Measurements from ENCODE around the gene COL27A1.

COL27A1 gene

DNA sequence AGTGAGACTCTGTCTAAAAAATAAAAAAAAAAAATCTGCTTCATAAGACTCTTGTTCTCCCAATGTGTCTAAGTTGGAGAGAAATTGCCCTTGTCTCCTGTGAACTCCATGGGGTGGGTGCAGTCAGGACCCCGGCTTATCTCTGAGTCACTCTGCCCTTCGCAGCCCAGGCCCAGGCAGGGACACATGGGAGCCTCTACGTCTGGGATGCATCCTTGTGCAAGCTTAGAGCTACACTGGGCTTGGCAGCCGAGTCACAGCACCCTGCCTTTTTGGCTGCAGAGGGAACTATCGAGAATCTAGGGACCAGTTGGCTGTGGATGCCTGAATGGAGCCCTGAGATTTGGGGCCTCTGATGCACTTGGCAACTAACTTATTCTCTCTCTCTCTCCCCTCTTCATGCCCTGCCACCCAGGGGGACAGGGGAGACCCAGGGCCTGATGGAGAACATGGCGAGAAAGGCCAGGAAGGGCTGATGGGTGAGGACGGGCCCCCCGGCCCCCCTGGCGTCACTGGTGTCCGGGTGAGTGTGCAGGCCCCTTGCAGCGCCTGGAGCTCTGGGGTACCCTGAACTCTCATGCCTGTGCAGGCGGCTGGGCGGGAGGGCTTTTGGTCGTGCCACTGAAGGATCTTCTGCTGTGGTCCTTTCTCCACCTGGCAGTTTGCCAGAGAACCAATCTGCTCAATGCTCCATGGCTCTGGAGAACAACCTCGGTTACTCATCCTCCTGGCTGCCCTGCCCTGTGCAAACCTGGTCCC lies 120.1 kb downstream of the COL27A1 start:
- DNase-seq, result no peak

DNA sequence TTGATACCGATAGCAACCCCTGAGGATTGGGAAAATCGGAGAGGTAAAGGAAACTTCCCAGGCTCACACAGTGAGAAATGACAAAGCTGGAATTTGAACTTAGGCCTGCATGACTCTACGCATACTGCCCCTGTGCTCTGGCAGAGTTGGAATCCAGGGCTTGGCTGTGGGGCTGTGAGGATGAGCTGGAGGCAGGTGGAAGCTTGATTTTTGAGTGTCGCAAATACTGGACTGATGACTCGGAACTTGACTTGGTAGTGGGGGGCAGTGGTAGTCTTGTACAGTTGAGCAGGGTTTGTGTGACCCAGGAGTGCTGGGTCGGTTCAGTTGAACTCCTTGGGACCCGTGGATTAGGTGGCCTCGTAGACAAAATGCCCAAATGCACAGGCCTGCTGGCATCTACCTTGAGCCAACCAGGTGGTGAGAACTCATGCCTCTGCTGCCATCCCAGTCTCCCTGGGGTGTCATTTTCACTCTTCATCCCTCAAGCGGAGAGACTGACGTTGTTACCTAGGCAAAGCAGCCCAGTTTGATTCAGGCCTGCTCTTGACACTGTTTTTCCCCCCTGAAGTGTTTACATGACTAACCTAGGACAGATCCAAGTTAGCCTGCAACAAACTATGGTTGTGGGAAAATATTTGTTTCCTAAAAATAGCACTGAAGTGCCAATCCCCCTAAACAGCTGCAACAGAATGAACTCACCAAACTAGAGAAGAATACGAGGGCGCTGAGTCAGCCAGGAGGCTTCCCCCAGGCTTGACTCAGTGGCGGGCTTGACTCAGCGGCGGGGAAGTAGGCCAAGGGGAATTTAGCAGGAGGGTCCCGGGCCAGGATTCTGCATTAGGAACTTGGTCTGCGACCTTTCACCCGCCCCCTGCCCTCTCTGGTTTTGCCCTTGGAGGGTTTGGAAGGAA lies 121.8 kb downstream of the COL27A1 start:
- no peak for DNase-seq

DNA sequence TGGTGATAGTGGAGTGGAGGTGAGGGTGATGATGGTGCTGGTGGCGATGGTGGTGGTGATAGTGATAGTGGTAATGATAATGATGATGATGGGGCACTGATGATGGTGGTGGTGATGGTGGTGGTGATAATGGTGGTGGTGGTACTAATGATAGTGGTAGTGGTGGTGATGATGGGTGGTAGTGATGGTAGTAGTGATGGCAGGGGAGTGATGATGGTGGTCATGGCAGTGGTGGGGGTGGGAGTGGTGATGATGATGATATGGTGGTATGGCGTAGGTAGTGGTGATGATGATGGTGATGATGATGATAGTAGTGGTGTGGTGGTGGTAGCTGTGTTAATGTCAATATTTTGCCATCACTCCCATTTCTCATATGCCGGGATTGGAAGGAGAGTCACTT lies 123.0 kb downstream of the COL27A1 start:
- no peak for DNase-seq

DNA sequence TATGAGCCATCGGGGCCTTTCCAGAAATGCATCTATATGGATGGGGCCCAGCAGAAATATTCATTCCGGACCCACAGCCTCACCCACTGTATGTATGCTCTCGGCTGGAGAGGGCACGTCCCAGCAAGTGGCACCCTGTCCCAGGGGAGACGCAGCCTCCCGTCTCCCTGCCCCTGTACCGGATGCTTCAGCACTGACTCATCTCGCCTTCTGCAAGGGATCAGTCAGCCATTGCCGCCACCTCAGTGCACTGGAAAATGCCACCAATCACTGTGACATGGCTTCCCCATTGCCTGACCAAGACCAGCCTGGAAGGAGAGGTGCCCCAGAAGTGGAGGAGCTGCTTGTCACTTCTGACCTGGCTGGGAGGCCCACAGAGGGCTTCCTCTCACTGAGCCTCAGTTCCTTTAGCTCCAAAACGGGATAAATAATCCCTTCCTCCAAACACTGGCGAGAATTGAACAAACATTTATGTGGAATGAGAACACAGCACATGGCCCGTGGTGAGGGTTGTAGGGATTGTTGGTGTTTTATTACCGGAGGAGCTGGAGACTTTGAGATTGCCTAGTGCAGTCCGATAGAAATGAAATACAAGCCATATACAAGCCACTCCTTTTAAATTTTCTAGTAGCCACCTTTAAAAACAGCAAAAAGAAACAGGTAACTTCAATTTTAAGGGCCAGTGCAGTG lies 123.7 kb downstream of the COL27A1 start:
- DNase-seq, result no peak

DNA sequence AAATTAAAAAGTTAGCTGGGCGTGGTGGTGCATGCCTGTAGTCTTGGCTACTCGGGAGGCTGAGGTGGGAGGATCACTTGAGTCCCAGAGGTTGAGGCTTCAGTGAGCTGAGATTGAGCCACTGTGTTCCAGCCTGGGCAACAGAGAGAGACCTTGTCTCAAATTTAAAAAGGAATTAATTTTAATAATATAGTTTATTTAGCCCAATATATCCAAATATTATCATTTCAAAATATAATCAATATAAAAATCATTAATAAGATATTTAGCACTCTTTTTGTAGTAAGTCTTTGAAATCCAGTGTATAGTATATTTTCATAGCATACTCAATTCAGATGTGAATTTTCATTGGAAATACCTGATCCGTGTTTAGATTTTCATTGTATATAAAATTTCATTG lies 124.4 kb downstream of the COL27A1 start:
- no peak for DNase-seq

DNA sequence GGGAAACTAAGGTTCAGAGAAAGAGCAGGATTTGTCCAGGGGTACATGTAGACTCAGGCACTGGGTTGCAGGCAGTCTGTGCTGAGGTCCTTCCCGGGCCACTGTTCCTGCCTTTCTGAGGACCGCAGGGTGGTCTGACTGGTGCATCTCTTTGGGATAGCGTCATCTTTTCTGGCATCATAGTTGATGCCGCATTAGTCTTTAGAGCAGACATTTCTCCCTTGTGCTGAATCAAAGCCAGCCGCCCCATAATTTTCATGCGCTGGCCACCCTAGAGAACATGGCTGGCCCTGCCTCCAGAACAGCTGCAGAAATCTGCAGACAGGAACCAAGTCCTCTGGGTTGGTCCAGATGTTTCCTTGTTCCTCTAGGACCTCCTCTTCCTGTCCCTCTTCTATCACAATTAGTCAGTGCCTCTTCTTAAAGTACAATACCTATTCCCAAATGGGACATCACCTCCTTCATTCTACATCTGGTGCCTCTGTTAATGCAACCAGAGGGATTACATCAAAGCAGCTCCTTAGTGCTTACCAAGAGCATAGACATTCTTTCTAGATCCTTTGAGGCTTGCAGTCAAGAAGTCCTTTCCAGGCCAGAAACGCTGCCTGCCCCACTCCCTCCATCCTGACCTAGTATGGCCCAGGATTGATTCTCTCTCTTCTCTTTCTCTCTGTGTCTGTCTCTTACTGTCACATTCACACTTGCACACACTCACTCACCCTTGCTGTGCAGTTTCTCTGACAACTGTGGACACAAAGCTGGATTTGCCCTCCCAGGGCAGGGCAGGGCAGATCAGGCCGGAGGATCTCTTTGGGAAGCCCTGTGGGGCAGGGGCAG lies 125.5 kb downstream of the COL27A1 start:
- no peak for DNase-seq

DNA sequence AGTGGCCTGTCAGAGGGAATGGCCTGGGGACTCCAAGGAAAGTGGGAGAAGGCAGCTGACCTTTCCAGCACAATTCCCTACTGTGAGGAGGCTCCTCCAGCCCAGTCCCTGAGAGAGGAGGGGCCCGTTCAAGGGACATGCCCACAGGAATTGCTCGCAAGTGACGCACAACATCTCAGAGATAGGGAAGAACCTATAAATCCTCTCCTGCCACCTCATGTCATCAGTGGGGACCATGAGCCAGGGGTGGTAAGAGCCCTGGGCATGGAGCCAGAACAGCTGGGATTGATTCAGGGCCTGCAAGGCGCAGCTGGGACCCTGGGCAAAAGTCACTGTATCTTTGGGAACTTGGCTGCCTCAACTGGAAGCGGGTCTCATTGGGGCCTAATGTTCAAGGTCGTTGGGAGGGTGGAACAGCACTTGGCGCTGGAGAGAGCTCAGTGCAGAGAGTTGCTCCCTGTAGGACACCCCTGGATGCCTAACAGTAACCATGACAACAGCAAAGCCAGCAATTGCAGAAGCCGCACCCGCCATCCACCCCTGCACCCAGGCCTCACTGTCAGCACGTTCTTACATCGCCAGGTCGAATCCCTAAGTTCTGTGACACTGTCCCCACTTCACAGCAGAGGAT lies 126.3 kb downstream of the COL27A1 start:
- no peak for DNase-seq

DNA sequence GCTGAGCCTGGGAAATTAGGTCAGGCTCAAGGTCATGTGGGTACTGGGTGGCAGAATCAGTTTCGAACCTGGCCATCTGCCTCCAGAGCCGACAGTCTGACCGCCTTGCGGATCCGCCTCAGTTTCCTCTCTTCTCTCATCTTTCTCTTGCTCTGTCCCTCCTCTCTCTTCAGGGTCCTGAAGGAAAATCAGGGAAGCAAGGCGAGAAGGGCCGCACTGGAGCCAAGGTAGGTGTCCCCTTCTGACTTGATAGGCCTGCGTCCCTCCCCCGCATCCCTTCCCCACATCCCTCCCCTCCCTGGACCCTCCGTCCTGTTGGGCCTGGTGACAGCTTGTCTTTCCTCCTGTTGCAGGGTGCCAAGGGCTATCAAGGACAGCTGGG lies 126.8 kb downstream of the COL27A1 start:
- no peak for DNase-seq

DNA sequence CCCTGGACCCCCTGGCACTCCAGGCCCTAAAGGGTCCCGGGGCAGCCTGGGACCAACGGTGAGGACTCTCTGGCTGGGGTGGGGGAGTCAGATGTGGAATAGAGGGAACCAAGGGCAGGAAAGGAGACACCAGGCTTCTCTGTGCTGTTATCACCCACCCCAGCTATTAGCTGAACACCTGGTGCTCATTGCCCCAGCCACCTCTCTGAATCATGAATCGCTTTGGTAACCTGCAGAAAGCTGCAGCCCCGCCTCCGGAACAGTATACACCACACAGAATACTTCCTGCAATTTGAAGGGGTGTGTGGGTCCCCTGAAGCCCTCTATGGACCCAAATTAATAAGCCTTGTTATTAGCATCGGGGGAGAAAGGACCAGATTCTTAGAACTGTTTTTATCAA lies 127.2 kb downstream of the COL27A1 start:
- DNase-seq, result no peak

DNA sequence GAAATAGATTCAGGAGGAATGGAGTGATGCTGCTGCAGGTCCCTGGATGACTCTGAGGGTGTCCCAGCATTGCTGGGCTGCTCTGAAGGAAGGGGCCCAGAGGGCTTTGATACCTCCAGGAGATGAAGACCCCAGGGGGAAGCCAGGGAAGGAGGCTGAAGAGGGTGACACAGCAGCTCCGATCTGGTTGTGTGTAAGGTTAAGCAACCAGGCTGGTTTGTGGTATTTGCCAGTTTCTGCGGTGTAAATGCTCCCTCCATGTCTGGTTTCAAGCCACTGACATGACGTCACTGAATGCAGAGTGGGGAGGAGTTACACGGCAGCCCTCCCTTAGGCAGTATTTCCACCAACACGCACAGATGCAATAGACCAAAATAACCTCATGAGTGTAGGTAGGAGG lies 127.6 kb downstream of the COL27A1 start:
- DNase-seq, result no peak

DNA sequence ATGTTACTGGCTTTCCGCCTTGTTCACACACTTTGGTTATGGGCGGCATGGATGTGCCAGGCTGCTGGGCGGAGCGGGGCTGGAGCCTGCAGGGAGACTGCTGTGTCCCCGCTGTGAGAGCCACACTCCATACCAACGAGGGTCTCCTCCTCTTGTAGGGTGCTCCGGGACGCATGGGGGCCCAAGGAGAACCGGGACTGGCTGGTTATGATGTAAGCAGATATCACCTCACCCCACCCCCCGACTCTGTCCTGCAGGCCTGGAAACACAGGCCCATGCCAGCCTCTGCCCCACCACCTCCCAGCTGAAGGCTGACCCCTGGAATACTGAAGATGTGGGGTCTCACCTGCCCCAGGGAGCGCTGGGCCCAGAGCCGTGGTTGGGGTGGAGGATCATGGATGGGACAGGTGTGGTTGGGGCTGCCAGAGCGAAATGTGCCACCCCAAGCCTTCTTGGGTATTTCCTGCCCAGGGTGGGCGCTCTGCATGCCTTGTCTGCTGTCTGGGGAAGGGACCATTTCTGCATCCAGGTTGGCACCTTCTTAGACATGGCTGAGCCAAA lies 128.3 kb downstream of the COL27A1 start:
- no peak for DNase-seq

DNA sequence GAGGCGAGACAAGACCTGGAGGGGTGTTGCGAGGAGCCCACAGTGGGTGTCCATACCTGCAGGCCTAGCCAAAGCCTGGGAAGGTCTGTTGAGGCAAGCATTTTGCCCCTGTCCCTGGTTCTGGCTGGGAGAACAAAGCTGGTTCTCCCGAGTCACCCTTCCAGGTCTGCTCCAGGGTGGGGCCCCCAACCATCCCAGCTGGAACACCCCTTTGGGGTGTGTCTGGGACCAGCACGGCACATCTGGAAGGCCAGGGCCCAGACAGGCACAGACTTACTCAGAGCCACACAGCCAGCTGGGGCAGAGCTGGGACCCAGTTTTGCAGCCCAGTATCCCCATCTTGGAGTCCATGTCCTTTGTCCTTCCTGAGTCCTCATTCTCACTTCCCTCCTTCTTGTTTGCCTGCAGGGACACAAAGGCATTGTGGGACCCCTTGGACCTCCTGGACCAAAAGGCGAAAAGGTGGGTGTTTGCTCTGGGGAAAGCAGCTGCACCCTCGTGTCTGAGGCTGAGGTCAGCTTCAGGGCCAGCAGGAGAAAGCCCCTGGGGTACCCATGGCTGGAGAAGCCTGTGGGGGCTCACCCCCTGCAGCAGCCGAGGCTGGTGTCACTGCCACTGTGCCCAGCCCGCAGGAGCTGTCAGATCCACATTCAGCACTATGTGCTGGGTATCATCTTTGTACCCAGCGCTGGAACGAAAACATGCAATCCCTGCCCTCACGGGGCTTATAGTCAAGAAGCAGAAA lies 129.2 kb downstream of the COL27A1 start:
- DNase-seq, result no peak

DNA sequence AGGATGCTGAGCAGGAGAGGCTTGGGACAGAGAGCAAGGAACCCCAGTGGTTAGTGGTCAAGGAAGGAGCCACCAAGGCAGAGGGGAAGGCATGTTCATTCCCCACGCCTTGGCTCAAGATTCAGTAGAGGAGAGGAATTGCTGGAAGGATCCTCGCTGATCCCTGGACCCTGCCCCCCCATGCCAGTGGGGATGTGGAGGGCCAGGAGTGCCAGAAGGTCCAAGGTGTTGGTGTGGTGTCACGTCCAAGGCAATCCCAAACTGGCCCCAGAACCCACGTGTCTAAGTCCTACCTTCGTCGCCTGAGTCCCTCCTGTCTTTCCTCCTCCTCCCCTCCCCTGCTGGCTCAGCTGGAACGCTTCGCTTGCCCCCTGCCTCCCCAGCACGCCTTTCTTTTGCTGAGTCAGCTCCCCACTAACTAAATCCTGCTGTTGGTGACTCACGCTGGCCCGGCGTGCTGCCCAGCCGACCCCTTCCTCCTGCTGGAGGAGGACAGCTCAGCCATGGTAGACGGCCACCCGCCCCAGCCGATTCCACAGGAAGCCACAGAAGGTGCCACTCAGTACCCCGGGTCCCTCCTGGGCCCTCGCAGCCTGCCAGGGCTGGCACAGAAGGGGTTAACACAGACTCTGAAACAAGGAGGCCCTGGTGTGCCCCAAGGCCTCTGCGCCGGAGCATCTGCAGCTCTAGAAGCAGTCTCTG lies 130.0 kb downstream of the COL27A1 start:
- DNase-seq, result no peak

DNA sequence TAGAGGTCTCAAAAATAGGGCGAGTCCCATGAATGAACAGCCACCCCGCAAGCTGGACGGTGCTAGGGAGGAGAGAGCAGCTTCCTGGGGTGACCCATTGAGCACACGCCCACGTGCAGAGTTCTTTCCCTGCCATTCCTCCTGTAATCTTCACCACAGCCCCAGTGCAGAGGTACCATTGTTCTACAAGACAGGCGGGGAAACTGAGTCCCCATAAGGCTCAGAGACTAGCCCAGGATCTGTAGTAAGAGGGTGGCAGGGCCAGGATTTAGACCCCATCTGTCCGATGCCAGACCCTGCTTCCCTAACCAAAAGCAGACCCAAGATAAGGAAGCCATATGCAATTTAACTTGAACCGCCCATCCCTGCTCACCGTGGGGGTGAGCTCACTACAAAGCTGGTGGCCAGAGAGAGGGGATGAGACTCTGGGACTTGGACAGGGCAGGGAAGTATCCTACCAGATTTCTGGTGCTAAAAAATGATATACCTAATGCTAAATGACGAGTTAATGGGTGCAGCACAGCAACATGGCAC lies 130.9 kb downstream of the COL27A1 start:
- no peak for DNase-seq

DNA sequence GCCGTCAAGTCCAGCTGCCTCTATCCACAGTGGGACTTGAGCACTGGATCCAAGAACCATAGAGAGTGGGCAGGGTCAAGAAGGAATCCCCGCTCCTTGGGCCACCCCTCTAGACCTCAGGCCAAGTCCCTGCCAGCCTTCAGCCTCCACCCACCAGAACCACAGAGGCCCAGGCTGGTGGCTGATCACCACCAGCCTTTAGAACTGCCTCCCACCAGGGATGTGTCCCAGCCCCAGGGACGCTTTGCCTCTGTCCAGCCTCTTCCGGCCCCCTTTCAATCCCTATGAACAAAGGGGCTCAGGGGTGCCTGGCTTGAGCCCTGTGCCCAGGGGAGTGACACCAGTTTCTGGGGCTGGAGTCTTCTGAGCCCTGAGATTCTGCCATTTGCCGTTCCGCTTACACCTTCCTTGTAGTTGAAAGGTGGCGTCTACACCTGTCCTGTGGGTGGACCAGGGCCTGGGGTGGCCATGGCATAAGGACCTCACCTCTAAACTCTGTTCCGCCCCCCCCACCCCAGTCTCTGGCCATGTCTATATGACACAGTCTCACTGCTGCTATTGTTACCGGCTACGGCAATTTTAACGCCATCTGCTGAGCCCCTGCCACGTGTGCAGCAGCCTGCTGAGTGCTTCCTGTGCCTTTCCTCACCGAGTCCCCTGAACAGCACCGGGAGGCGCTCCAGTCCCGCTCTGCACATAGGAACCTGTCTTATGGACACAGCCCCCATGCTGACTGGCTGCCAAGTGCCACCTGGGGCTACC lies 131.8 kb downstream of the COL27A1 start:
- DNase-seq, result no peak

DNA sequence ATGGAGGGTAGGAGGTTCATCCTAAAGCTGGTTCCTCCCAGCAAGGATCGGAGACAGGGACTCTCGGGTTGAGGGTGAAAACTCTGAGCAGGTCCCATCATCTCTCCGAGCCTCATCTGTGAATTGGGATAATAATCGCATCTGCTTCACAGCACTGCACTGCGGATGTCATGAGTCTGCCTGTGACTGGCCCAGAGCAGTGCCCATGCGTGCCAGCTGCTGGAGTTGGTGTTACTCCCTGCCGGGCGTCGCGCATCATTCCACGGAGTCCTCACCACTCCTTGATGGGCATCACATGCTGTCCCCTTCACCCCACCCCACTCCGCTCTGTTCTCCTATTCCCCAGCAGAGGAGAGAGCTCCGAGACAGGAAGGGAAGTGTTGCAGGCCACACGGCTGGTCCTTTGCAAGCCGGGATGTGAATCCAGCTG lies 132.4 kb downstream of the COL27A1 start:
- no peak for DNase-seq

DNA sequence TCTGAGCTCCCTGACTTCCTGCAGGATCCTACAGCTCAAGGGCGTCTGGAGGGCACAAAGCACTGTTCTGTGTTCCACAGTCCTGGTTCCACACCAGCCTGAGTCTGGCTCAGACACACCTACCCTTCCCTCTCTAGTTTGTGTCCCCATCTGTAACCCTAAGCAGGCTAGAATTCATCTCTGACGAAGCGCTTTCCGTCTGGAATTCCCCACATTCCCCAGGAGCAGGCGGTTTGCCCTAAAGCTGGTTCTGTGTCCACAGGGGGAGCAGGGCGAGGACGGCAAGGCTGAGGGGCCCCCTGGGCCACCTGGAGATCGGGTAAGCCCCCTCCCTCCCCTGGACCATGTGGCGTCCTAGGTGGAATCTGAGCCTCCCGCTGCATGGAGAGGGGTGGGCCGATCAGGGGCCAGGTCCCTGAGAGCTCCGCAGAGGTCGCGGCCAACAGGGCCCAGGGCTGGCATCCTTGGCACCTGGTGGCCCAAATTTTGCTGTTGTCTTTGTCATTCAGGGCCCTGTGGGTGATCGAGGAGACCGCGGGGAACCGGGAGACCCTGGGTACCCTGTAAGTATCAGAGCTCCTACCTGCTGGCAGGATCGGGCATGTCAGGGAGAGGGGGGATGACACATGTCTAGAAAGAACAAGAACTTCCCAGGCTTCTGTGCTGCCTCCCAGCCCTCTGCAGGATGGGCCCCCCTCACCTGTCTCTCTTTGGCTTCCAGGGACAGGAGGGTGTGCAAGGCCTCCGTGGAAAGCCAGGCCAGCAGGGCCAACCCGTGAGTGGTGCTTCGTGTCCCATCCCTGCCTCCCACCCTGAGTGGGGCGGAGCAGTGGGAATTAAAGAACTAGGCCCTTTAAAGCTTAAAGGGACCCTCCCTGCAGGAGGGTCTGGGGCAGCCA lies 133.1 kb downstream of the COL27A1 start:
- DNase-seq, result no peak

DNA sequence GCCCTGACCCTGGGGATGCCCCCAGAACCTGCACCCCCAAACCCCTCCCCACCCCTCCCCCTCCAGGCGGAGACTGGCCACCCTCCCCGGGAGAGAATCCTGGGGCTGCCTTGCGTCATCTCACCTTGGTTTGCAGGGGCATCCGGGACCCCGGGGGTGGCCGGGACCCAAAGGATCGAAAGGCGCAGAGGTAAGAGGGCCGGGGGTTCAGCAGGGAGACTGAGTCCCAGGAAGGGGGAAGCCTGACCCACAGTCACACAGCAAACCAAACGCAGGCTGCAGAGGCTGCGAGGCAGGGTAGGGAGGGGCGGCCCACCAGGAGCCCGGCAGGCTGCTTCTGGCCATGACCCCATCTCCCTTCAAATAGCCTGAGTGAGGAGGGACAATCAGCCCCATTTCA lies 133.8 kb downstream of the COL27A1 start:
- no peak for DNase-seq
